H9 (cell line): Measurements from ENCODE around the gene CEP89. TPM values are rescaled to one million over a fixed set of nuclear protein-coding genes. Genes with fewer than 3 reads are reported as not detected.

Experiments
- DNase-seq: peaks from one replicate; pipeline ENCODE4 v3.0.0-alpha.2; 2017
- H2AFZ ChIP-seq: one replicate; pipeline ENCODE4 v1.6.1; 2013; ENCODE audit warnings: mild to moderate bottlenecking, low read length, control low read depth, moderate library complexity
- H2AK5ac ChIP-seq: 2 replicates; pipeline ENCODE4 v1.6.1; 2013; ENCODE audit warnings: low read length, control low read depth, mixed read lengths; ENCODE audit not compliant: insufficient read length
- H2BK120ac ChIP-seq: one replicate; pipeline ENCODE4 v1.6.1; 2013; ENCODE audit warnings: low read depth, mild to moderate bottlenecking, low read length, control low read depth, inconsistent platforms; ENCODE audit not compliant: poor library complexity, severe bottlenecking
- H2BK12ac ChIP-seq: 2 replicates; pipeline ENCODE4 v1.6.1; 2013; ENCODE audit warnings: low read length, control low read depth, mixed read lengths, low read depth; ENCODE audit not compliant: insufficient read length
- H2BK15ac ChIP-seq: 2 replicates; pipeline ENCODE4 v1.6.1; 2013; ENCODE audit warnings: low read depth, low read length, control low read depth
- H2BK20ac ChIP-seq: one replicate; pipeline ENCODE4 v1.6.1; 2013; ENCODE audit warnings: low read depth, mild to moderate bottlenecking, low read length, control low read depth, inconsistent platforms; ENCODE audit not compliant: poor library complexity, severe bottlenecking
- H2BK5ac ChIP-seq: 2 replicates; pipeline ENCODE4 v1.6.1; 2013; ENCODE audit warnings: low read length, control low read depth, mixed read lengths; ENCODE audit not compliant: insufficient read length
- H3K14ac ChIP-seq: 2 replicates; pipeline ENCODE4 v1.6.1; 2013; ENCODE audit warnings: low read length, control low read depth; ENCODE audit not compliant: insufficient read depth
- H3K18ac ChIP-seq: 2 replicates; pipeline ENCODE4 v1.6.1; 2013; ENCODE audit warnings: low read depth, mild to moderate bottlenecking, mixed read lengths, low read length, control low read depth; ENCODE audit not compliant: insufficient read length
- H3K23ac ChIP-seq: 2 replicates; pipeline ENCODE4 v1.6.1; 2013; ENCODE audit warnings: low read length, control low read depth, mixed read lengths, low read depth; ENCODE audit not compliant: insufficient read length
- H3K23me2 ChIP-seq: 2 replicates; pipeline ENCODE4 v1.6.1; 2013; ENCODE audit warnings: low read depth, mild to moderate bottlenecking, mixed read lengths, low read length, control low read depth; ENCODE audit not compliant: insufficient read length, poor library complexity, severe bottlenecking
- H3K27ac ChIP-seq: 2 replicates; pipeline ENCODE4 v1.5.1; 2013; ENCODE audit warnings: low read length, control low read depth, mixed read lengths, low read depth; ENCODE audit not compliant: insufficient read length
- H3K27me3 ChIP-seq: 2 replicates; pipeline ENCODE4 v1.6.1; 2013; ENCODE audit warnings: low read length, control low read depth, inconsistent platforms; ENCODE audit not compliant: insufficient read depth
- H3K4ac ChIP-seq: 2 replicates; pipeline ENCODE4 v1.6.1; 2013; ENCODE audit warnings: low read depth, mild to moderate bottlenecking, control low read depth, inconsistent platforms, low read length, moderate library complexity
- H3K4me1 ChIP-seq: 2 replicates; pipeline ENCODE4 v1.6.1; 2013; ENCODE audit warnings: low read length, control low read depth, inconsistent platforms; ENCODE audit not compliant: insufficient read depth
- H3K4me2 ChIP-seq: 2 replicates; pipeline ENCODE4 v1.6.1; 2013; ENCODE audit warnings: low read length, control low read depth, mixed read lengths; ENCODE audit not compliant: insufficient read length, insufficient read depth
- H3K56ac ChIP-seq: 2 replicates; pipeline ENCODE4 v1.6.1; 2013; ENCODE audit warnings: low read depth, mild to moderate bottlenecking, mixed read lengths, low read length, control low read depth; ENCODE audit not compliant: insufficient read length
- H3K79me1 ChIP-seq: 2 replicates; pipeline ENCODE4 v1.6.1; 2013; ENCODE audit warnings: low read depth, mild to moderate bottlenecking, moderate library complexity, low read length, control low read depth, inconsistent platforms; ENCODE audit not compliant: insufficient read depth, poor library complexity, severe bottlenecking
- H3K79me2 ChIP-seq: 2 replicates; pipeline ENCODE4 v1.6.1; 2013; ENCODE audit warnings: low read length, control low read depth, inconsistent platforms; ENCODE audit not compliant: insufficient read depth
- H3K9ac ChIP-seq: 2 replicates; pipeline ENCODE4 v1.6.1; 2013; ENCODE audit warnings: low read length, control low read depth, mixed read lengths; ENCODE audit not compliant: insufficient read length; ENCODE audit errors: extremely low read depth
- H3K9me3 ChIP-seq: one replicate; pipeline ENCODE4 v1.6.1; 2013; ENCODE audit warnings: low read depth, low read length, inconsistent platforms; ENCODE audit not compliant: control insufficient read depth
- H3T11ph ChIP-seq: one replicate; pipeline ENCODE4 v1.6.1; 2013; ENCODE audit warnings: mild to moderate bottlenecking, low read length, control low read depth, inconsistent platforms
- H4K20me1 ChIP-seq: one replicate; pipeline ENCODE4 v1.6.1; 2013; ENCODE audit not compliant: control insufficient read depth, insufficient read length, insufficient read depth
- H4K5ac ChIP-seq: 2 replicates; pipeline ENCODE4 v1.6.1; 2013; ENCODE audit warnings: low read depth, mild to moderate bottlenecking, mixed read lengths, low read length, control low read depth; ENCODE audit not compliant: insufficient read length
- H4K8ac ChIP-seq: replicated peaks from 2 replicates; pipeline ENCODE4 v1.6.1; 2013; ENCODE audit warnings: low read length, control low read depth, mixed read lengths, low read depth; ENCODE audit not compliant: insufficient read length
- H4K91ac ChIP-seq: 2 replicates; pipeline ENCODE4 v1.6.1; 2013; ENCODE audit warnings: low read depth, mild to moderate bottlenecking, moderate library complexity, mixed read lengths, low read length, control low read depth; ENCODE audit not compliant: insufficient read length
- H3K27ac Mint-ChIP-seq, 3 experiments: 2 replicates in 2 of 3; 3 replicates in 1 of 3; pipeline ENCODE4 v1.8.0; 2020 to 2021; ENCODE audit warnings: mixed read lengths in 3 of 3, mild to moderate bottlenecking in 1 of 3, moderate library complexity in 1 of 3
- H3K27me3 Mint-ChIP-seq: 2 replicates; pipeline ENCODE4 v1.8.0; 2021; ENCODE audit warnings: low read depth, mild to moderate bottlenecking, moderate library complexity, mixed read lengths
- H3K36me3 Mint-ChIP-seq, 3 experiments: 2 replicates in 2 of 3; 3 replicates in 1 of 3; pipeline ENCODE4 v1.8.0; 2020 to 2021; ENCODE audit warnings: low read depth in 3 of 3, mixed read lengths in 3 of 3; ENCODE audit not compliant: insufficient read depth in 1 of 3
- H3K4me1 Mint-ChIP-seq, 2 experiments: 2 replicates each; pipeline ENCODE4 v1.8.0; 2020; ENCODE audit warnings: mixed read lengths in 2 of 2
- H3K4me3 Mint-ChIP-seq, 2 experiments: 2 replicates in 1 of 2; 3 replicates in 1 of 2; pipeline ENCODE4 v1.8.0; 2020 to 2021; ENCODE audit warnings: mild to moderate bottlenecking in 2 of 2, mixed read lengths in 2 of 2, moderate library complexity in 1 of 2
- H3K9me3 Mint-ChIP-seq, 2 experiments: 2 replicates in 1 of 2; 3 replicates in 1 of 2; pipeline ENCODE4 v1.8.0; 2020; ENCODE audit warnings: mild to moderate bottlenecking in 2 of 2, mixed read lengths in 2 of 2, moderate library complexity in 1 of 2
- WGBS: extraction: QIAGEN DNeasy Blood & Tissue Kit; methylation state at CpG from one replicate; pipeline ENCODE4 v1.1.7; 2013; ENCODE audit warnings: missing lambda C conversion rate, low lambda C conversion rate, mixed read lengths; ENCODE audit not compliant: insufficient read length; ENCODE audit errors: extremely low coverage; 5-methylcytosine and 5-hydroxymethylcytosine counted together
- total RNA-seq: library from RNA; stranded (reverse); gene quantifications from 2 replicates; pipeline ENCODE4 v1.2.1, GENCODE V29; 2021
- TF ChIP-seq, protein P1 (sequence below): fragments of 200-600 bp; sonication (generic); conservative IDR thresholded peaks from 3 replicates; pipeline ENCODE4 v1.8.0; 2021; ENCODE audit warnings: antibody characterized with exemption, mild to moderate bottlenecking

The CEP89 gene
- total RNA-seq, 1 experiment from 2014 or later: 22.1 TPM

DNA sequence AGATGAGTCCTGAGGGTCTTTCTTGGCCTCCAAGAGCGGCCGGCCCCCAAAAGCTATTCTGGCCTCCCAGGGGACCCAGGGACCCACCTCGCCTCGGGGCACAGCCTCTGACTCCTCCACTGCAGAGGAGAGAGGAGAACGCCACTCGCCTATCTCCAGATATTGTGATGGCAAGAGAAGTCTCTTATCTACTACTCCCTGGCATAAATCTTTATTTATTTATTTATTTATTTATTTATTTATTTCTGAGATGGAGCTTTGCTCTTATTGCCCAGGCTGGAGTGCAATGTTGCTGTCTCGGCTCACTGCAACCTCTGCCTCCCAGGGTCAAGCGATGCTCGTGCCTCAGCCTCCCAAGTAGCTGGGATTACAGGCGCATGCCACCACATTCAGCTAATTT, 113.2 kb downstream of the CEP89 start:
- Histone ChIP-seq H3K9ac (no peak overlapping the region), H3K27ac (no peak overlapping the region), H3K4me1 (no peaks in the 10 kb centered on the region), H3K4ac (no peak overlapping the region), H2BK5ac (no peak overlapping the region), H2BK12ac (no peak overlapping the region), H2BK120ac (no peak overlapping the region), H4K20me1 (no peaks in the 10 kb centered on the region), H3K79me2 (no peaks in the 10 kb centered on the region), H3K4me2 (no peak overlapping the region), H2AFZ (no peak overlapping the region), H2AK5ac (no peak overlapping the region), H3K18ac (no peak overlapping the region), H4K91ac (no peak overlapping the region), H3K23me2 (no peaks in the 10 kb centered on the region), H2BK15ac (no peak overlapping the region), H4K8ac (no peak overlapping the region), H4K5ac (no peak overlapping the region), H3K79me1 (no peaks in the 10 kb centered on the region), H2BK20ac (no peak overlapping the region), H3K56ac (no peak overlapping the region), H3K9me3 (no peaks in the 10 kb centered on the region), H3K27me3 (no peaks in the 10 kb centered on the region), H3T11ph (no peak overlapping the region), H3K14ac (no peak overlapping the region), H3K23ac (no peak overlapping the region)
- no peaks in the 10 kb centered on the region for H3K4me1 Mint-ChIP-seq
- H3K36me3 Mint-ChIP-seq: no peaks in the 10 kb centered on the region
- H3K27me3 Mint-ChIP-seq: no peaks in the 10 kb centered on the region
- H3K9me3 Mint-ChIP-seq: no peaks in the 10 kb centered on the region
- WGBS: no CpG with 5 or more reads among the region's 10 CpGs
- no peak overlapping the region for H3K27ac Mint-ChIP-seq
- TF ChIP-seq, protein P1, sequence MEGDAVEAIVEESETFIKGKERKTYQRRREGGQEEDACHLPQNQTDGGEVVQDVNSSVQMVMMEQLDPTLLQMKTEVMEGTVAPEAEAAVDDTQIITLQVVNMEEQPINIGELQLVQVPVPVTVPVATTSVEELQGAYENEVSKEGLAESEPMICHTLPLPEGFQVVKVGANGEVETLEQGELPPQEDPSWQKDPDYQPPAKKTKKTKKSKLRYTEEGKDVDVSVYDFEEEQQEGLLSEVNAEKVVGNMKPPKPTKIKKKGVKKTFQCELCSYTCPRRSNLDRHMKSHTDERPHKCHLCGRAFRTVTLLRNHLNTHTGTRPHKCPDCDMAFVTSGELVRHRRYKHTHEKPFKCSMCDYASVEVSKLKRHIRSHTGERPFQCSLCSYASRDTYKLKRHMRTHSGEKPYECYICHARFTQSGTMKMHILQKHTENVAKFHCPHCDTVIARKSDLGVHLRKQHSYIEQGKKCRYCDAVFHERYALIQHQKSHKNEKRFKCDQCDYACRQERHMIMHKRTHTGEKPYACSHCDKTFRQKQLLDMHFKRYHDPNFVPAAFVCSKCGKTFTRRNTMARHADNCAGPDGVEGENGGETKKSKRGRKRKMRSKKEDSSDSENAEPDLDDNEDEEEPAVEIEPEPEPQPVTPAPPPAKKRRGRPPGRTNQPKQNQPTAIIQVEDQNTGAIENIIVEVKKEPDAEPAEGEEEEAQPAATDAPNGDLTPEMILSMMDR: no peak
- H3K4me3 Mint-ChIP-seq: no peak overlapping the region
- DNase-seq: no peak
